Esophagus squamous epithelium (tissue), 4 donors: ENCODE results near the gene TRANK1.

Experiments
- CTCF ChIP-seq, 6 experiments: fragments of 450-650 bp in 4 of 6; fragments of 200-600 bp in 2 of 6; sonication (generic) in 2 of 6; IDR thresholded peaks; one replicate each; pipeline ENCODE4 v1.5.1; 2016 to 2019; ENCODE audit warnings: antibody characterized with exemption in 6 of 6, mild to moderate bottlenecking in 4 of 6, moderate library complexity in 4 of 6
- POLR2A ChIP-seq, 4 donors: fragments of 450-650 bp; IDR thresholded peaks; one replicate each; pipeline ENCODE4 v1.6.1; 2017; ENCODE audit warnings: antibody characterized with exemption in 4 of 4, mild to moderate bottlenecking in 4 of 4, moderate library complexity in 3 of 4

GRCh38 chr3:36840453-36840921 lies 104.4 kb downstream of the TRANK1 start:
- TF ChIP-seq CTCF (IDR thresholded peaks at IDR 0.05) (no peak), POLR2A (IDR thresholded peaks at IDR 0.05) (no peak)
